ENCODE measurements around the gene FARSA. TPM values are rescaled to one million over a fixed set of nuclear protein-coding genes. Genes with fewer than 3 reads are reported as not detected.

The FARSA gene
- total RNA-seq, 2 donors from 2014 or later, result 25.9 to 35.6 TPM

GRCh38 chr19:12946092-12946721, 12.7 kb upstream of the FARSA start:
- WGBS, 2 donors, result 1% methylated on average over 14 to 31 of the region's 40 CpGs
- peak; percentile 70 for ATAC-seq
- intact Hi-C loops (cut with DNase I), result no loop called here

GRCh38 chr19:12945479-12946091, 12.1 kb upstream of the FARSA start, which contains the start of gene RAD23A:
Gene RAD23A, plus strand, starts transcription at chr19:12945862. Its CDS starts 87 bp downstream, at chr19:12945949.
- peak; percentile 98 to 99 (median 99) for DNase-seq
- Histone ChIP-seq H3K4me3 (peak within 1 kb of the TSS; percentile 75 to 91), H3K36me3 (replicated peaks in 1 of 2; ENCODE audit: insufficient read depth in 1 of 2, low read depth in 2 of 2) (peaks cover 14 to 35% of the 10 kb centered on the region in 2 donors), H3K9me3 (no peaks in the 10 kb centered on the region), H3K4me1 (peaks cover 62% of the 10 kb centered on the region), H3K27ac (peak within 1 kb of the TSS; percentile 86 to 95 (median 87)), H3K27me3 (no peaks in the 10 kb centered on the region)
- 1% methylated on average over 41 to 50 of the region's 62 CpGs for WGBS, 2 donors
- peak; percentile 95 for ATAC-seq
- intact Hi-C loops (cut with DNase I), result no loop called here
- peak; percentile 67 to 90 (median 84) for TF ChIP-seq POLR2A (IDR thresholded peaks at IDR 0.05)
- TF ChIP-seq CTCF (IDR thresholded peaks at IDR 0.05), result peak in 3 of 7 experiments; percentile 12 to 34 (median 16)

More at GRCh38 chr19:12946092-12946721, 12.7 kb upstream of the FARSA start:
- Histone ChIP-seq H3K36me3 (replicated peaks in 1 of 2; ENCODE audit: insufficient read depth in 1 of 2, low read depth in 2 of 2) (peaks cover 8 to 37% of the 10 kb centered on the region in 2 donors), H3K4me1 (peaks cover 55% of the 10 kb centered on the region), H3K27me3 (no peaks in the 10 kb centered on the region), H3K4me3 (peak overlapping the region; percentile 75 to 91), H3K9me3 (no peaks in the 10 kb centered on the region), H3K27ac (peak overlapping the region; percentile 86 to 95 (median 87))
- no peak for TF ChIP-seq POLR2A (IDR thresholded peaks at IDR 0.05)
- TF ChIP-seq CTCF (IDR thresholded peaks at IDR 0.05), result no peak
- peak; percentile 69 to 77 (median 73) for DNase-seq

- ATAC-seq, result no peak
- Histone ChIP-seq H3K27ac (peak overlapping the region in 3 of 4 donors; percentile 86 to 95 (median 88)), H3K9me3 (no peaks in the 10 kb centered on the region), H3K4me3 (no peak overlapping the region), H3K36me3 (replicated peaks in 1 of 2; ENCODE audit: insufficient read depth in 1 of 2, low read depth in 2 of 2) (peaks cover 16 to 25% of the 10 kb centered on the region in 2 donors), H3K4me1 (peaks cover 74% of the 10 kb centered on the region), H3K27me3 (no peaks in the 10 kb centered on the region)
- intact Hi-C loops (cut with DNase I), result no loop called here
- WGBS, 2 donors, result 43 to 55% methylated on average over 2 of the region's 2 CpGs
- DNase-seq, result no peak
- TF ChIP-seq CTCF (IDR thresholded peaks at IDR 0.05) (no peak), POLR2A (IDR thresholded peaks at IDR 0.05) (no peak)
These were observed 10.7 kb upstream of the FARSA start for GRCh38 chr19:12944104-12944674.

GRCh38 chr19:12943437-12944044, 10.0 kb upstream of the FARSA start:
- DNase-seq (no peak), ATAC-seq (no peak)
- Histone ChIP-seq H3K27ac (peak overlapping the region in 2 of 4 donors; percentile 4 to 24), H3K36me3 (replicated peaks in 1 of 2; ENCODE audit: insufficient read depth in 1 of 2, low read depth in 2 of 2) (peaks cover 10 to 18% of the 10 kb centered on the region in 2 donors), H3K4me3 (no peak overlapping the region), H3K4me1 (peaks cover 74% of the 10 kb centered on the region), H3K9me3 (no peaks in the 10 kb centered on the region), H3K27me3 (no peaks in the 10 kb centered on the region)
- intact Hi-C loops (cut with DNase I), result no loop called here
- no peak for TF ChIP-seq CTCF (IDR thresholded peaks at IDR 0.05)
- no peak for TF ChIP-seq POLR2A (IDR thresholded peaks at IDR 0.05)
- 55 to 75% methylated on average over 18 of the region's 18 CpGs for WGBS, 2 donors

All from body of pancreas (tissue), 4 donors.